UCSD-AML1 (cell line): Measurements from ENCODE around the gene ART1.

Experiments
- DNase-seq: peaks from one replicate; lab custom pipeline; 2025; ENCODE audit not compliant: unreplicated experiment; lab: John Stamatoyannopoulos, UW

The ART1 gene

GRCh38 chr11:3664032-3664630 is 19.2 kb downstream of the ART1 start:
- no peak for DNase-seq

GRCh38 chr11:3665336-3666022 is 20.6 kb downstream of the ART1 start:
- DNase-seq, result no peak

DNA sequence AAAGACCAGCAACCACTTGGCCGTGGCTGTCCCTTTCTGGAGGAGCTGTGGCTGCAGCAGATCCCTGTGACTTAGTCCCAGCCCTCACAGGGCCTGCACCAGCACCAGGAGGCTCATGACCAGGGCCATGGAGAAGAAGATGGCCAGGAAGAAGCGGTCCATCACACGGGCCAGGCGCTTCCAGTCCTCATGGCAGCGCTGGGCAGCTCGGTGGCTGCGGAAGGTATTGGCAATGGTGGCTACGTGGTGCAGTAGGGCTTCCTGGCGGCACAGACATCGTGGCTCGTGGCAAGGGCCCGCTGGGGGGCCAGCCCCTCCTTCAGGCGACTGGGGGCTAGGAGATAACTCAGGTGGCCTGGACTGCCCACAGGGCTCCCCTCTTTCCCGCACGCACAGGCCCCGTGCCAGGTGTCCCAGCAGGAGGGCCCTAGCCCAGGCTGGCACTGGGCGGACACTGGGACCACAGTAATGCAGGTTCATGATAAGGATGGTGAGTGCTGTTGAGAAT is 21.1 kb downstream of the ART1 start:
- no peak for DNase-seq

DNA sequence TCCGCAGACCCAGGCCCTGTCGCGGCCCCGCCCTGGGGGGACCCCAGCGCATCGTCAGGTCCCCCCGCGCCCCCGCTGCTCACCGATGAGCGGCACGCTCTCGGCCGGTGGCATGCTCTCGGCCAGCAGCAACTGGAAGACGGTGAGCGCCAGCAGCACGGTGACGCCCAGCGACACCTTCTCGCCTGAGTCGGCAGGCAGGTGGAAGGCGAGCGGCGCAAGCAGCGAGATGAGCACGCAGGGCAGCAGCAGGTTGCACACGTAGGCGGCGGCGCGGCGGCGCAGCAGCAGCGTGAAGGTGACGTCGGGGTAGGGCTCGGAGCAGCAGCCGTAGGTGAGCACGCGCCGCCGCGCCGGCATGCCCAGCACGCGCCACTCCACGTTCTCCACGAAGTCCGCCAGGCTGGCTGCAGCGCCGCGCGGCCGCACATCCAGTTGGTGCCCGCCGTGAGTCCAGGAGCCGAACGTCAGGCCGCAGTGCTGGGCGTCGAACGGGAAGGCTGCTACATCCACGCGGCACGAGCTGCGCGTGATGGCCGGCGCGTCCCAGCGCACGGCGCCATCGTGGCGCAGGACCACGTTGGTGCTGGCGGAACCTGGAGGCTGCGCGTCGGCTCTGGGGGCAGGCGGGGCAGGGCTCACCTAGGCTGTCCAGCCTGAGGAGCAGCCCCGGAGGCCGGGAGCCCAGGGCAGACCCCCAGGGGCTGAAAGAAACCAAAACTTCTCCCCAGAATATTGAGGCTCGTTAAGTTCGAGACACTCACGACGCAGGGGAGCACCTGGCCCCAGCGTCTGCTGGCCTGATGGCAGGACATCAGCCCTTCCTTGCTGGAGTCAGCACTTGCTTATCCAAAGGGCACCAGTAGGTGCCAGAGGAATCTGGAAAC is 22.5 kb downstream of the ART1 start:
- no peak for DNase-seq

GRCh38 chr11:3669128-3669527 is 24.2 kb downstream of the ART1 start:
- DNase-seq, result no peak

DNA sequence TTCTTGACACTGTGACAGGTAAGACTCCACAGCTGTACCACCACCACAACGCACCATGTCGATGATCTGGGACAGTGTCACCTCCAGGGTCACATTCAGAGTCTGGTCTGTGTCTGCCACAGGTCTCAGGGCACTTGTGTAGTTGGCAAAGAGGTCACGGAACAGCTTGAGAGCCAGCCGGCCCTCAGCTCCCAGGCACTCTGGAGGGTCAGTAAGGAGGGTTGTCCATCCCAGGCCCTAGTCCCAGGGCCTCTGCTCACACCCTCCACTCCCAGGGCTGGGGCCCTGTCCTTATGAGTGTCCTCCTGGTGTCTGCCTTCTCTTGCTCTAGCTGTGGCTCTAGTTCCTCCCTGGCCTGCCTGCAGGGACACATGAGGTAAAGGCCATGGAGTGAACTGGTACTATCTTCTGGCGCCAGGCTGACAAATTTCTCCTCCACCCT is 24.8 kb downstream of the ART1 start:
- no peak for DNase-seq

DNA sequence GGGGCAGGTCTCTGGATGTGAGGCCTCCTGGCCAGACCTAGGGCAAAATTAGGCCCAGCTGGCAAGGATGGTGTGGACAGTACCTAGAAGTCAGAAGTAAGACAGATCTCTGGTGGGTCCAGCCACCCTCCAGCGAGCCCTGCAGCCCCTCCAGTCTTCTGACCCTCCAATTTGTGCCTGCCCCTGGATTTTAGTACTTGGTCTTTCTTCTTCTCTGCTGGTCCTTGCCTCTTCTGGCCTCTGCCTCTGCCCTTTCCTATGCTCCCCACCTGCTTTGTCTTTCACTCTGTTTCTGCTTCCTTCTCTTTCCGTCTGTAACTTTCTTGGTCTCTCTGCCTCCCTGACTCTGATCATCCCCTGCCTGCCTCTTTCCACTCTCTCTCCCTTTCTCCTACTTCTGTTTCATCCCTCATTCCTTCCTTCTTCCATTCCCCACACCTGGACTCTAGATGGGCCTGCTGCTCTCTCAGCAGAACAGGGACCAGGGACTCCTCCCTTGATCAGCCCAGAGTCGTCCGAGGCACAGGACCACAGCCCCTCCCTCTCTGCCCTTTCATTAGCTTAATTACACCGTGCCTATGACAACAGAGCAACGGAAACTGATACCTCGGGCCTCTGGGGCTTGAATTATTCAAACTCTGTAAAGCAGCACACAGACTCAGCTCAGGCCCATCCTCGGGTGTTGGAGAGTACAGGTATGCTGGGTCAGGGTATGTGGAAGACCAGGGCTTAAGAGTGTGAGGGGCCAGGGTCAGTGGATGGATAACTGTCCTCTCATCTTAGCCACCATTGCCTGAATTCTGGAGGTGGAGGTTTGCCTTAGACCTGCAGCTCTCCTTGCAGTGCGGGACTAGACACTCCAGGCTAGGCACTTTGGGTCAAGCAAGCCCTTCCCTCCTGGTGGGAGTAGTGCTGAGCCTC is 26.7 kb downstream of the ART1 start, which contains the start of gene CHRNA10:
TSS of gene CHRNA10 (minus strand) at position 51 of the 921 bp plus-strand sequence. CDS start 72 bp downstream, outside the sequence.
- DNase-seq, result no peak

DNA sequence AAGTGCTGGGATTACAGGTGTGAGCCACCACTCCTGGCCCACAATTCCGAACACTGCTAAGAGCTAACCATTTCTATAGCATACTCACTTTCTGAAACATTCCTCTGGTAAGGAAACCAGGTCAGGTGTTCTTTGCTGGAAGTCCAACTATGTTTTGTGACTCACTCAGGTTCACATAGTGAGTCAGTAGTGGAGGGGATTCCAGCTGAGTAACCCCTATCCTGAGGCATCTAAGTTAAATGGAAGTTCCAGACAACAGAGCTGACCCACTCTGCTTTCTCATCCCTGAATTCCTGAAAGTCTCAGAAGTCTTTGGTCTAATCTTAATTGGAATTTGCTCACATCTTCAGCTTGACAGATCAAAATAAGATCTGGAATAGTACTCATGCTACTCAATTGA is 29.3 kb downstream of the ART1 start:
- DNase-seq, result no peak

GRCh38 chr11:3675971-3676370 is 31.0 kb downstream of the ART1 start:
- DNase-seq, result no peak

DNA sequence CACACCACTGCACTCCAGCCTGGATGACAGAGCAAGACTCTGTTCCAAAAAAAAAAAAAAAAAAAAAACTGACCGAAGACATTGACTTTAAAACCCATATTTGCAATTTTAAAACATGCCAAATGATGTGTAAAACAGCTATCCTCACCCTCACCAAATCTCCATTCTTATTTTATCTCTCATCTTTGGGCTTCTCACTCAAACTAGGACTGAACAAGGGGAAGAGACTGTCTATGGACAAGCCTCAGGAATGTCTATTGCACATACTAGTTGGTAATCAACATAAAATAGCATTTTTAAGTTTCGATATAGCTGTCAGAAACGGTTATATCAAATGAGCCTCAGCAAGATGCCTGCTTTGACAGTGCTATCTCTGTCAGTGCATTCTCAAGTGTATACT is 34.1 kb downstream of the ART1 start:
- DNase-seq, result no peak

DNA sequence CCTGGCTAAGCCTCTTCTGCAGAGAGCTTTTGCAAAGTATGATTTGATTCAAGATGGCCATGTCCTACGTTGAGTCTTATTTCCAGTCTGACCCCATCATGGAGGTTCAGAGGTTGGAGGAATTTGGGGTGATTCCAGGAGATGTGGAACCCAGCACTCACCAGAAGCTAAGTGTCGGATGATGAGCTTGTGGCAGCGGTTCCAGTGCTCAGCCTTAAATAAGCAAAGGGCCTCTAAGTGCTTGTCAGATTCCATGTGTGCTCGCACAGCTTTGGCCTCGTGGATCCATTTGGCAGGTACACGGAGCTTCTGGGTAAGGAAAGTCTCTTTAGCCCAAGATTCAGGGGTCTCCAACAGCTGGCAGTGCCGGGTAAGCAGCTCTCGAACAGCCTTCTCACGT is 38.1 kb downstream of the ART1 start:
- DNase-seq, result no peak

DNA sequence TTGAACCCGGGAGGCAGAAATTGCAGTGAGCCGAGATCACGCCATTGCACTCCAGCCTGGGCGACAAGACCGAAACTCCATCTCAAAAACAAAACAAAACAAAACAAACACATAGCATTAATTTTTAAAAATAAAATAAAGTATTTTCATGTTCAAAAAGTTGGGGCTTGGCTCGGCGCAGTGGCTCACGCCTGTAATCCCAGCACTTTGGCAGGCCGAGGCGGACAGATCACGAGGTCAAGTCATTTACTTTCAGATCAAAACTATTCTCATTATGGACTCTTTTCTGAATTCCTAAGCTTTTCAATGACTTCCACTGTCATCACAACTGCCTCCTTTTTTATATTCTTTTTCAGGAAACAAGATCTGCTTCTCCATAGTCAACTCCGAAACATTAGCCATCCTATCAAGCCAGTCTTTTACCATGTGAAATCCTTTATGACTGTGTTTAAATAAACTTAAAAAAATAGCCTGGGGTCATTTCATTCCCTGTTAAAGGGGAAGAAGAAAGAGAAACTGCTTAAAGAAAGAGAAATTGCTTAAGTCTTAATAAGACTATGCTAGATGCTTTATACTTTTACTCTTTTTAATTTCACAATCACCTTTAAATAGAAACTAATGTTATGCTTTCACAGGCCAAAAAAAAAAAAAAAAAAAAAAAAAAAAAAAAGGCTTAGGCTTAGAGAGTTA is 39.3 kb downstream of the ART1 start:
- no peak for DNase-seq

DNA sequence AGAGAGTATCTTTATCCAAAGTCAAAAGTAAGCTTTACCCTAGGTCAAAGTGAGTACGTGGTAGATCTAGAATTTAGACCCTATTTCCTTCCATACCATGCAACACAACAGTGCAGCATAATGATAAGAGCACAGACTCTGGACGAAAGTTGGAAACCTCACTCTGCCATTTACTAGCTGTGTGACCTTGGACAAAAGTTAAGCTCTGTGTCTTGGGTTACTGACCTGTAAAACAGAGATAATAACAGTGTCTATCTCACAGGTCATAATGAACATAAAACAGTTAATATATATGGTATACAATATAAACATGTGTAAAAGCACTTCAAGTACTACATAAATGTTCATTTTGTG is 39.9 kb downstream of the ART1 start:
- DNase-seq, result no peak

GRCh38 chr11:3685923-3686322 is 41.0 kb downstream of the ART1 start:
- no peak for DNase-seq

- no peak for DNase-seq
Observed at GRCh38 chr11:3686751-3687150, 41.8 kb downstream of the ART1 start.

- DNase-seq, result no peak
Observed at GRCh38 chr11:3700410-3700809, 55.5 kb downstream of the ART1 start.

DNA sequence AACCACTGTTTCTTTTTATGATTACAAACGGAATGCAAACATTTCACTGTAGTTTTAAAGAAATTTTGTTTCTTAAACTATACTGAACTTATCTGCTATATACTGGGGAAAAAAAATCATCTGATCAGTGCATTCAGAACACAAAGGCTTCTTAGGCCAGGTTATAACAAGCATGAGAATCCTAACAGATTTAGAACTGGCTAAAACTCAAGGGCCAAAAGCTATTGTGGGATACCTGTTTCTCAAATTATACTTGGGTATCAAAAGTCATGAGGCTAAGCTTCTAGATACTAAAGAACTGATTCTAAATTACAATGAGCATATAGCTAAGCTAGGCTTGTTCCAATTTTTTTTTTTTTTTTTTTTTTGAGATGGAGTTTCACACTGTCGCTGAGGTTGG is 56.0 kb downstream of the ART1 start:
- no peak for DNase-seq

GRCh38 chr11:3703383-3703782 is 58.5 kb downstream of the ART1 start:
- DNase-seq, result no peak

GRCh38 chr11:3707176-3707575 is 62.2 kb downstream of the ART1 start:
- no peak for DNase-seq

GRCh38 chr11:3709977-3710376 is 65.0 kb downstream of the ART1 start:
- DNase-seq, result no peak
